HG02981 (cell line): ENCODE measurements around the gene MLEC.
"Not testable (repeated sequence)": the region's sequence is repeated elsewhere in the genome, so short reads cannot be mapped to it uniquely, and the experiment has no call there.

Experiments
- ATAC-seq: cut with Tn5 transposase; IDR thresholded peaks from one replicate; pipeline ENCODE4 v1.9.1; 2021; ENCODE audit warnings: mild to moderate bottlenecking, moderate library complexity; ENCODE audit not compliant: unreplicated experiment

The MLEC gene

DNA sequence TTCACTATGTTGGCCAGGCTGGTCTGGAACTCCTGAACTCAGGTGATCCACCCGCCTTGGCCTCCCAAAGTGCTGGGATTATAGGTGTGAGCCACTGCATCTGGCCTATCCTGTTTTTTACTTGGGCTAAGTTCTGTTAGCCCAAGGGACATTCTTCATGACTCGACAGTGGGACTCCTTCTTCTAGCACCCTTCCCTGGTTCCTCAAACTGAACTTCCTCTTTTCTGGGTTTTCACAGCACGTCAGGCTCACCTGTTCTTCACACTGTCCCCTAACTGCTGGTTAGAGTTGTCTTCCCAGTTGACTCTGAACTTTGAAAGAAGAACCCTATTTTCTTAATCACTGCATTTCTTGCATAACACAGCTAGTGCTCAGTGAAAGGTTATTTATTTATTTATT, 24.1 kb upstream of the MLEC start:
- ATAC-seq: no peak

DNA sequence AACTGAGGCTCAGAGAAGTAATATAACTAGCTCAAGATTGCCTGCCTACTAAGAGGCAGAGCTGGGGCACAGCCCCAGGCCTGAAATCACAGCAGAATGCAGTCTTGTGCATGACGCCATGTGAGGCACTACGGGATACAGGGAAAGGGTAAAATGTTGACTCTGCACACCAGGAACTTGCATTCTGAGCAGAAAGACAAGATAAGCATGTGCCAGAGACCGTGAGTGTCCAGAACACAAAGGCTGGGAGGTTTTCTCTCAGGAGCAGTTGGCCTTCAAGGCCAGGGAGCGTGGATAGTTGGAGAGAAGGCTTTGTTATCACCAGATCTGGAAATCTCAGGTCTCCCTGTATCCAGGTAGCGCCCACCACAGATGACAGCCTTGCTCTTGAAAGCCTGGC, 23.2 kb upstream of the MLEC start:
- ATAC-seq: no peak

DNA sequence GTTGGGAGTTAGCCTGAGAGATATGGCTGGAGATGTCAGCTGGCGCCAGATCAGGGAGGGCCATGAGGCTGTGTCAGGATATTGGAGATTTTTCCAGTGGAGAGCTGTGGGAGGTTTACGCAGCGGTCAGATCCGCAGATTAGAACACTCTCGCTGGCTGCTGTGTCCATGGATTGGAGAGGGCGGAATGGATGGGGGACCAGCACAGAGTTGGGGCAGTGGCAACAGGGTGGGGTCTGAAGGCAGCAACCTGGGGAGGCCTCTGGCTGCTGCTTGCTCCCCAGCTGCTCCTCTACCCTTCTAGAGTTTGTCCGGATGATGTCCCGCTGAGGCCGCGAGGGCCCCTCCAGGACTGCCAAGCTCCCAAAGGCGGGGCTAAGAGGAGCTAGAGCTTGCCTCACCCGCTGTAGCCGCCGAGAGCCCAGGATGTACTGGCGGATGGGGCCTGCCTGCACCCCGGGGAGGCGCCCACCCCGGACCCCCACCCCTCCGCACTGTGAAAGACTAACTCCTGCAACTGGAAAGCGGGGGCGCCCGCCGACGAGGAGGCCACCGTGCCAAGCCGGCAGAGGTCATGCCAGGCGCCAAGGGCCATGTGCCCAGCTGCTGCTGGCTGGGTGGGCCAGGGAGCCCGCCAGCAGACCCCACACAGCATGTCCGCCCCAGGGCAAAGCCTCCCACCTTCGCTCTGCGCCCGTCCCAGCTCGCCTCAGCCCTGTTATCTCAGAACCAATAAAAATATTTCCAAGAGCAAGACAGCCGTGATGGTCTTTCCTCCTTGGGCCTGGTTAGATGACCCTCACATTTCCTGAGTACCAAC, 20.2 kb upstream of the MLEC start:
- no peak for ATAC-seq

DNA sequence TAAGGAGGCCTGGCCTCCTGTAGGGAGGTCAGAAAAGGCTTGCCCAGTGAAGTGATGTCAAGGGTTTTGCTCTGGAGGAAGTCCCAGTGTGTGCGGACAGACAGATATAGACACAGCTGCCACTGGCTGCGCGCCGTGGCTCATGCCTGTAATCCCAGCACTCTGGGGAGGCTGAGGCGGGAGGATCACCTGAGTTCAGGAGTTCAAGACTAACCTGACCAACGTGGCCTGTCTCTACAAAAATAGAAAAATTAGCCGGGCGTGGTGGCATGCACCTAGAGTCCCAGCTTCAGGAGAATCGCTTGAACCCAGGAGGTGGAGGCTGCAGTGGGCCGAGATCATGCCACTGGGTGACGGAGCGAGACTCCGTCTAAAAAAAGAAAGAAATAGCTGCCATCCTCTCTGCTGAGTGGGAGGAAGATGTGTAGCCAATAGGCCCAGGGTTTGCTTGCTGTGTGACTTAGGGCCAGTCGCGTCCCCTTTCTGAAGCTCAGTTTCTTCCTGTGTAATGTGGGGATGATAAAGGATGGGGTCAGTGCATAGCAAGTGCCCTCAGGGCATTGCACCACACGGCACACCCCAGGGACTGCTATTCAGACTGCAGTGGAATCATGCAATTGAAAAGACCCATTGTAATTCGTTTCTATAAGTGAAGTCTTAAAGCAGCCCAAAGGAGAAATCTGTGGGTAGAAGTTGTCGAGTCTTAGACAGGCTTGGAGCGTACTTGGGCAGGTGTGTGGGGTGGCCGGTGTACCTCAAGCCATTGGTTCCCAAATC, 18.7 kb upstream of the MLEC start:
- no peak for ATAC-seq

DNA sequence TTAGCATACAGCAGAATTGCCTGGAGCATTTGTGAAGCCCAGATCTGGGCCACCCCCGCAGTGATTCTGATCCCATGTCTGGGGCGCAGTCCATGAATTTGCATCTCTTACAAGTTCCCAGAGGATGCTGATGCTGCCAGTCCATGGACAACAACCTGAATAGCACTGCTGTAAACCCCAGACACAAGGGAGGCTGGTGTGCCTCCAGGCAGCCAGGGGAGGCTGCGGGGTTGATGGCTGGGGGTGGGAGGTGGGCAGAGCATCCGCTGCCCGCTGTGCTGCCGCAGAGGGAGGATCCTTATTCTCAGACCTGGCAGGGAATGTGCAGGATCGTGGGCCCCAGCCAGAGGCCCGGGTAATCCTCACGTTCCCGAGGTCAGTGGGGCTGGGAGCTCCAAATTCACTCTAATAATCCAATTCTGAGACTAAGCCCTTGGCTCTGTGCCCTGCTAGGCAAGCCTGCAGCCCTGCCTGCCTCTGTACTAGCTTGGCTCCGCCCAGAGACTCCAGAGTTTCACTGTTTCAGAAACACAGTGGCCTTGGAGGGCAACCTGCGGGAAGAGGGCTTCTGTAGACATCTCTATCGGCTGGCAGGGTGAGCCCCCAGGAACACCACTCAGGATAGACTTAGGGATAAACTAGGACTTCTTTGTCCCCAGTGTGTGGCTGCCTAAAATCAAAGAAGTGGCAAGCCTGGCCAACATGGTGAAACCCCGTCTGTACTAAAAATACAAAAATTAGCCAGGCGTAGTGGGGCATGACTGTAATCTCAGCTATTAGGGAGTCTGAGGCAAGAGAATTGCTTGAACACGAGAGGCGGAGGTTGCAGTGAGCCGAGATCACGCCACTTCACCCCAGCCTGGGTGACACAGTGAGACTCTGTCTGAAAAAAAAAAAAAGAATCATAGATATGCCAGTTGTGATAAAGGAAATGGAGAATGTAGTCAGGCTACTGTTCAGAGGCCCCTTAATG, 17.8 kb upstream of the MLEC start:
- ATAC-seq: no peak

DNA sequence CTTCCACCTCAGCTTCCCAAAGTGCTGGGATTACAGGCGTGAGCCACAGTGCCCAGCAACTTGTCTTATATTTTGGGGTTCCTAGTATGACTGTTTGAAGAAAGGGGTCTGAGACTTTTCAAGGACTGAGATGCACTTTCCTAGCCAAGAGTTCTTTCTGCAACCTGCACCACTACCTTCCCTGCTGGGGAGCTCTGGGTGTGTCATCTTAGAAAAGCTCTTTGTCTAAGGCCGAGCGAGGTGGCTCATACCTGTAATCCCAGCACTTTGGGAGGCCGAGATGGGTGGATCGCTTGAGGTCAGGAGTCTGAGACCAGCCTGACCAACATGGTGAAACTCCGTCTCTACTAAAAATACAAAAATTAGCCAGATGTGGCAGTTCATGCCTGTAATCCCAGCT, 16.7 kb upstream of the MLEC start:
- not testable (repeated sequence) for ATAC-seq

DNA sequence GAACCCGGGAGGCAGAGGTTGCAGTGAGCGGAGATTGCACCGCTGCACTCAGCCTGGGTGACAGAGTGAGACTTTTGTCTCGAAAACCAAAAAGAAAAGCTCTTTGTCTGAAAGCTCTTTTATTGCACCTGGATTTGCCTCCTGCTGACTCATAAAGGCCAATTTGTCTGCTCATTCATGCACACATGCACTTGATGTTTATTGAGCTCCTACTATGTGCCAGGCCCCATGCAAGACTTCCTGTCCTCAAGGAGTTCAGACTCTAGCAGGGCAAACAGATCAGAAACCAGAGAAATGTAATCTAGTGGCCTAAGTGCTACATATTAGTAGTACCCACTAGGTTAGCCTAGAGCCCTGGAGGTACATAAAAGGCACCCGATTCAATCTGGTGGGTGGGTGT, 16.3 kb upstream of the MLEC start:
- no peak for ATAC-seq

DNA sequence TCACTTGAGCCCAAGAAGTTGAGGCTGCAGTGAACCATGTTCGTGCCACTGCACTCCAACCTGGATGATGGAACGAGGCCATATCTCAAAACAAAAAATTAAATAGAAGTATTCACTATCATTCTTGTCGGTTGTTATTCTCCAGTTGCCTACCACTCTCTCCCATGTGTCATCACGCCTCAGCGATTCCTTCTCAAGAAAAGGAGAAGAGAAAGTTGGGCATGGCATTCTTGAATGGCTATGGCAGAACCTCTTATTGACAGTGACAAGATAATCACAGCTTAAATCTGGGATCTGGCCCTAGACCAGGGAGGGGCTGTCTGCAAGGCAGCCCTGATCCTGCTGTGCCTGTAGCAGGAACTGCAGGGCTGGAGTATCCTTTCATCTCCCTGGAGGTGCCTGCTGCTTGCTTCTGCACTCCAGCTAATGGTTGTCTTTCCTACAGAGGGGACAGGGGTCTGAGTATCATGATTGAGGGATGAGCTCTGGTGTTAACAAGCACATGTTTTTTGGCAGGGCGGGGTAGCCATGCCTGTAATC, 12.8 kb upstream of the MLEC start:
- no peak for ATAC-seq

DNA sequence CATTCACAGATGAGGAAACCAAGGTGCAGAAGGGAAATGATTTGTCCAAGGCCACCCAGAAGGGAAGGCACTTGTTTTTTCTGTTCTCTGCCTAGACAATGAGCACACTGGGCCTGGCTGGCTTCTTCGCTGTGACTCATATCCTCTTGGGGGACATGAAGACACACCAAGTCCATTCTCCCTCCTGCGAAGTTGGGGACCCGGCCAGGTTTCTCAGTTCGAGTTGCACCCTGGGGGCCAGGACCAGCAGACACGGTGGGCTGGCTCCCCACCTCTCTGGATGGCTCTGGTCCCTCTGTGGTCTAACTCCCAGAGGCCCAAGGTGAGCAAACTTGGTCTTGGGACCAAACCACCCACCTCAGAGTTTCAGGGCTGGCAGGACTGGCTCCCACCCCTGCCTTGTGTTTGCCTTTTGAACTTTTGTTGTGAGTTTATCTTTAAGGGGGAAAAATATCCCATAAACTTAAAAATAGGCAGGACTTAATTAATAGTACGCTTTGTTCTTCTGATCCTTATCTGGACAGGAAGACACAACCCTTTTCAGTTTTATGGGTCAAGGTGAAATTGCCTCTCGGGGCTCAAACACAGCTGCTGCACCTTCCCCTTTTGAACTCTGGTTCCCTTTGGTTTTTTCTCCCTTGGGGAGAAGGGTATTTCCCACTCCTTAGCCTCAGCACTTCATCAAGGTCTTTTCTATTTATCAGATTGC, 9.0 kb upstream of the MLEC start:
- ATAC-seq: peak; percentile 51

DNA sequence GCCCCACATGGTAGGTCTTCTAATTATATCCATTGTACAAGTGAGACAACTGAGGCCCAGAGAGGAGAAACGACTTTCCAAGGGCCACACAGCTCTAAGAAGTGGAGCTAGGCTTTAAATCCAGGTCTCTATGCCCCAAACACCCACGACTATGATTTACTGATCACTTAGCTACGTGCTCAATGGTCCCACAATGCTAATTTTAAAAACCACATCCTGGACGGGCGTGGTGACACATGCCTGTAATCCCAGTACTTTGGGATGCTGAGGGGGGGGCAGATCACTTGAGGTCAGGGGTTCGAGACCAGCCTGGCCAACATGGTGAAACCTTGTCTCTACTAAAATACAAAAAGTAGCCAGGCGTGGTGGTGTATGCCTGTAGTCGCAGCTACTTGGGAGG, 8.4 kb upstream of the MLEC start:
- ATAC-seq: peak; percentile 4

DNA sequence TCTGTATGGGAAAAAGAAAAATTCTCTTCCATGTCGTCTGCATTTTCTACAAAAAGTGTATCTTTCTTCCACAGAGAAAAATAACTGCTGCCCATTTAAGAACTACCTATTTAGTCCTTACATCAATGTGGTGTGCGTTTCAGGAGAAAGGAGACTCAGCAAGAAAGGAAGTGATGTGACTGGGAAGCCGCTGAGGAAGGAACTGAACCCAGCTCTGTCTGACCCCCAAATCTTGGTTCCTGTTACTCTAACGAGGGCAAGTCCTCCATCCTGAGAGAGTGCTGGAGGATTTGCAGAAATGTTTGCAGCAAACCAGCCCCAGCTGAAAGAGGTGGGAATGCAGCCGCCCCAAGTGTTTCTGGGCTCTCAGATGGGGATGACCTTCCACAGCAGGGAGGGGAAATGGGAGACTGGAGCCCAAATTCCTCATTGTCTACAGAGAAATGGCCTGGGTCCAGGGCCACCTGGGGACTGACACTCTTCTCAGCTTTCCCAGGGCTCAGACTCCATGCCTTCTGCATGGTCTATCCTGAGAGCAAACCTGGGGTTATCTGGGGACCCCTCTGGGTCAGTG, 6.7 kb upstream of the MLEC start:
- no peak for ATAC-seq

DNA sequence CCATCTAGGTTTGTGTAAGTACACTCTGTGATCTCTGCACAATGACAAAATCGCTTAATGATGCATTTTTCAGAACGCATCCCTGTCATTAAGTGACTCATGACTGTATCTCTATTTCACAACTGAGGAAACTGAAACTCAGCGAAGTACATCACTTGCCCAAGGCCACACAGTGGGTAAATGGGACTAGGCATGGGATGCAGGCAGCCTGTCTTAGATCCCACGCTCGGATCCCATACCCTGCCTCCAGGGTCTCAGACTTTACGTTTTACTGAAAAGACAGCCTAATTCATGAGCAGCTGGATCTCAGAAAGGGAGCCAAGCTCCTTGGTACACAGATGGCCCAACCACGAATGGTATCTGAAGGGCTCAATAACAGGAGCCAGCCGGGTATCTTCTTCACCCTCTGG, 2.4 kb upstream of the MLEC start:
- no peak for ATAC-seq

DNA sequence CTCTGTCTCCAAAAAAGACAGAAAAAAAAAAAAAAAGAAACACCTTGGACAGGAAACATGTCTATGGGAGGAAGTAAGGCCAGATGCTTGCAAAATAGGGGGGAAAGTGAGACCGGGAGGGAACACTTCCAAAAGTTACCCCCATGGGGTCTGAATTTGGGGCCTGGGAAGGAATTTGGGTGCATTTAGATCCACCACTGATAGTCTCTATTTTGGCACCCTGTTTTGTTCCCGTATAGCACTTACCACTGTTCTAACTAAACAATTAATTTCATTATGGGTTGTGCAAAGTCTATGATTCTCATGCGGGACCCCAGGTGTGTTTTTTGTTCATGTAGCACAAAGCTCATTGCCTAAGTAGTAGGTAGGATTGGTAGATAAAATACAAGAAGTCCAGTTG, 1.4 kb upstream of the MLEC start:
- ATAC-seq: no peak

DNA sequence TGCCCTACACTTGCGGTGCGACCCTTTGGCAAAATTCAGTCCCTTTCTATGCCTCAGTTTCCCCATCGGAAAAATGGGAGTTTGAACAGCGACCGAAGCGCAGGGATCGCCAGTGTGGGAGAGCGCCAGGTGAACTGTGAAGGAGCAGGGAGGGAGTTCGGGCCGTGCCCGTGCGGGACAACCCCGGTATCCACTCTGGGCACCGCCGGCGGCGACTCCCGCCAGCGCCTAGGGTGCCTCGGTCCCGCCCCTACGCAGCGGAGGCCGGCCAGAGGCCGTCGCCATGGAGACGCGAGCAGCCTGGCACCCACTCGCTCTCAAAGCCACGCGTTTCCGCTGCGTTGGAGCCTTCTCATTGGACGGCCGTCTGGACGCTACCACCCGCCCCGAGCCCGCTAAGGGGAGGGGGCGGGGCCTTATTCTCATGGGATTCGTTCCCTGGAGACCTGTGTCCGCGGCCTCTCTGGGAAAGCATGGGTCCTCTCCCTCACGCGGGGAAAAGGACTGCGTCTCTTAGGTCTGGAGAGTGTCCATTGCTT, 729 bp upstream of the MLEC start:
- ATAC-seq: peak; percentile 67

DNA sequence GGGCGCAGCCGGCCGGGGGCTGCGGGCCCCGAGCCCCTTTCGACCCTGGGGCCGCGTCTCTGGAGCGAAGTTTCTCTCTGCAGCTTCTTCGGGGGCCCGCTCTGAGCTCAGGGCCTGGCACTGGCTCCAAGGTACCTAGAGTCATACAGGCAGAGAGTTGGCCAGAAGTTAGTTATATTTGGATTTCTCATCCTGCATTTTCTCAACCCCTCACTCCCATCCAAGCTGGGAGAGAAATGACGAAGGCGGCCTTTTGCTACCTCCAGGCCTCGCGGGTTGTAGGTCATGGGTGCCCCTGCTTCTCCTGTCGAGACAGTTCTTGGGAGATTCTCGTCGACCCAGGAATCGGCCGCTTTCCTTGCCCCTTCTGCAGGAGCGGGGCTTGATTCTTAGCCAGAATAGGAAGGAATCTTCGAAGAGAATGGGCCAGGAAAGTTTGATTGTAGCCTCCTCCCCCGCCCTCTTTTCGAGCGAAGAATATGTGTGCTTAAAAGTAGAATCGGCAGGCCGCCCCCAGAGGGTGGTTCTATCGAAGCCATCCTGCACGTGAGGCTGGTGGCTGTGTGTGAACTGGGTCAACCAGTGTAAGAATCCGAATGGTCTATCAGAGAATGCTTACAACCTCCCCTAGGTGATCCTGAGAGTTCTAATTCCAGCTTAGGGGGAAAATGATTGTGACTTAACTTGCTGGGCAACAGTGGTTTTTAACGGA, 785 bp downstream of the MLEC start:
- no peak for ATAC-seq

DNA sequence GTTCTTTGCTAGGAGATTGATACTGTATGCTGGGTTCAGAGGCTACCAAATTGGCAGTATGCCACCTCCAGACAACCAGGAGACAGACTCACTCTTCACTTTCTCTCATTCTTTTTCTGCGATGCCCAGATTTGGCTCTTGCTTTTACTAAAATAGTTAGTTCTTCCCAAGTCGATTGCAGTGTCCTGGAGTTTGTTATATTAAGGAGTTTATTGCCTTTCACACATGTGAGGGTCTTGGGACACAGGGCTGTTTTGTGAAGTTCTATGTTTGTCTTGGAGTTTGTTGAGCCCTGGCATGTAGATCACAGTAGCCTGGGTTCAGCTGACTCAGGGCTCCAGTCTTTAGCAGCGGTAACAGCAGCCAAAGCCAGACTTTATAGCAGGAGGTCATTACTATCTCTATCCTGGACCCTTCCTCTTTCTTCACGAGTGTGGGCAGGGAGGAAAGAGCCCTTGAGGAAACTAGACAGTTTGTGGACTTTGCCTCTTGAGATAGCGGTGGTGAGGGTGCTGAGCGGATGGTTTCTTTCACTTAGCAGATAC, 1.6 kb downstream of the MLEC start:
- no peak for ATAC-seq

DNA sequence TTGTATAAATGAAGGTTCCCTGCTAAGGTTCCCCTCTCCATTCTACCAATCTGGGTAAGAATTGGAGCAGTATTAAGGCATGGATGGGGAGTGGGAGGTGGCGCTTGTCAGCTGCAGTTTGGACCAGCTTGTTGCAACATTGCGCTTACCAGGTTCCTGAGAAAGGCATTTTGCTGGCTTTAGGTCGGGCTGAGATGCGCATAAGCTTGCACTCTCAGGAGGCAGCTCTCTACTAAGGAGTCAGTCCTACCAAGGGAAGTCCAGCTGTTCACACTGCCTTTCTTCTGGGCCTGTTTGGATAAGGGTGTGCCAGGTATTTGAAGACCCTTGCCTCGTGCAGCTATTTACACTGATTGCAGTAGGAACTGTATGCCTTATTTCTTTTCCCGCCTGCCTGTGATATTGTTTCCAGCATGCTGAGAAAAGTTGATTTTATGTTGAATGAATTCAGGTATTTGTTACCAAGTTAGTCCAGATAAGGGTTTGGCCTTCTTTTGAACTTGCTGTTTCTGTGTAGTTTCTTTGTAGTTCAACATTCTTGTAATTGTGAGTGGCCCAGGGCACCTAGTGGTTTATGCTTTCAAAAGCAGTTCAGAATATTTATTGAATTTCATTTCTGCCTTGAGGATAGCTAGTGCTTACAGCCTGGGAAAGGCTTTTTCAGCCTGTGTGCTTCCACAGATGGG, 2.6 kb downstream of the MLEC start:
- ATAC-seq: no peak

DNA sequence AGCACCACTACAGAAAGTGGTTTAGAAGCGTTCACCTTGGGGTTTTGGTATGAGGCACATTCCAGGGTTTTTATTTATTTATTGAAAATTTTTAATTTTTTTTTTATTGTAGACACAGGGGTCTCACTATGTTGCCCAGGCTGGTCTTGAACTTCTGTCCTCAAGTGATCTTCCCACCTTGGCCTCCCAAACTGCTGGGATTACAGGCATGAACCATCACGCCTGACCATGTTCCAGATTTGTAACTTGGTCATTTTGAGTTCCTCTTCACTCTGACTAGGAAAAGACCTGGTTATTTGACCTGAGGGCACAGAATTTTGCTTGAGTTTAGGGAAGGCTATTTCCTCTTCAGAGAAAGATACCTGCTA, 3.1 kb downstream of the MLEC start:
- ATAC-seq: no peak
